ENCODE data around the gene IL18R1. TPM values are rescaled to one million over a fixed set of nuclear protein-coding genes. Genes with fewer than 3 reads are reported as not detected.

The IL18R1 gene
- total and polyA plus RNA-seq, 5 donors from 2014 or later = 6.9 to 19.9 (median 11.7) TPM

DNA sequence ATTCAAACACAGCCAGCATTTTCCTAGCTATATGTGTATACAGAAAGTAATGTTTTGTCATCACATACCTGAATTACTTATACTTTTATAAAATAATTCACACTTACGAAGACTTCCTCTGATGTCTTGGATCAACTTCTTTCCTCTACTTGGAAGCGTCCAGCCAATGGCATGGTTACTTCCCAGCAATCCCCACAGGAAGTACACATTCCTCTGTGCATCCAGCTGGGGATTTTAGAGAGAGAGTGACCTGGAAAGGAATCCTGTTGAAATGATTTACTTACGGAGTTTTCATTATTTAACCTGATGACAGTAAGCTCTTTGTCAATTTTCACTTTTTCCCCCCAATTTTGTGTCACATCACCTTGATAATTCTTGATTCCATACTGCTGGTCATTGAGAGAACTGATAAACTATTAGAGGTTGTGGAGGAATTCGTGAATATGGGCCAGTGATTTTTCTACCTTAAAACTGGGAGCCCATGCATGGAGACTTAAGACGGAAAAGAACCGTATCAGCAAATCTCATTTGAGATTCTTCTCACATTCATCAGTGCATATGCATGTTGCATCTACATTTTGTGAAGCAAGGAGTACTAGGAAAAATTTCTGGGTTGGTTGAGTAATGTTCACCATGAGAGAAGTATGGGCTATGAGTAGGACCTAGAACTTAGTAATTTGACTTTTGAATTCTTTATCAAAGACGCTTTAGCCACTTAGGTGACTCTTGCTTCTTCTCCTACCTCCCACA, 9.0 kb upstream of the IL18R1 start:
- Mint-ChIP-seq H3K36me3 (no peaks in the 10 kb centered on the region), H3K9me3 (peaks cover 0 to 2% (median 0%) of the 10 kb centered on the region in 7 donors), H3K4me1 (no peaks in the 10 kb centered on the region), H3K4me3 (no peak overlapping the region), H3K27ac (no peak overlapping the region), H3K27me3 (peaks cover 4% of the 10 kb centered on the region)
- Histone ChIP-seq H3K27me3 (ENCODE audit: control insufficient read depth, insufficient read depth, low read length) (no peaks in the 10 kb centered on the region), H3K36me3 (ENCODE audit: control insufficient read depth, insufficient read depth, low read length) (no peaks in the 10 kb centered on the region), H3K4me1 (ENCODE audit: control insufficient read depth, insufficient read depth, low read length, poor library complexity, severe bottlenecking) (no peaks in the 10 kb centered on the region), H3K27ac (ENCODE audit: insufficient read depth, low read length, poor library complexity, severe bottlenecking) (no peak overlapping the region), H3K9me3 (ENCODE audit: control insufficient read depth in 2 of 2, low read length in 2 of 2) (no peaks in the 10 kb centered on the region), H3K4me3 (ENCODE audit: low read depth, low read length) (no peak overlapping the region)
- no peak for ATAC-seq (ENCODE audit: low read depth in 2 of 2)
- DNase-seq = no peak

- Histone ChIP-seq H3K27ac (ENCODE audit: insufficient read depth, low read length, poor library complexity, severe bottlenecking) (no peak overlapping the region), H3K4me1 (ENCODE audit: control insufficient read depth, insufficient read depth, low read length, poor library complexity, severe bottlenecking) (peaks cover 3% of the 10 kb centered on the region), H3K27me3 (ENCODE audit: control insufficient read depth, insufficient read depth, low read length) (no peaks in the 10 kb centered on the region), H3K9me3 (ENCODE audit: control insufficient read depth in 2 of 2, low read length in 2 of 2) (no peaks in the 10 kb centered on the region), H3K4me3 (ENCODE audit: low read depth, low read length) (no peak overlapping the region), H3K36me3 (ENCODE audit: control insufficient read depth, insufficient read depth, low read length) (no peaks in the 10 kb centered on the region)
- H3K9me3 Mint-ChIP-seq = peaks cover 0 to 2% (median 0%) of the 10 kb centered on the region in 7 donors
- H3K27me3 Mint-ChIP-seq = peaks cover 4% of the 10 kb centered on the region
- H3K4me3 Mint-ChIP-seq = no peak overlapping the region
- H3K36me3 Mint-ChIP-seq = no peaks in the 10 kb centered on the region
- peaks cover 0 to 2% (median under 1%) of the 10 kb centered on the region in 4 donors for H3K4me1 Mint-ChIP-seq
- ATAC-seq (ENCODE audit: low read depth in 2 of 2) = no peak
- DNase-seq = peak in 1 of 3 donors; percentile 43
- no peak overlapping the region for H3K27ac Mint-ChIP-seq
These were observed 5.3 kb upstream of the IL18R1 start for GRCh38 chr2:102350137-102350793.

DNA sequence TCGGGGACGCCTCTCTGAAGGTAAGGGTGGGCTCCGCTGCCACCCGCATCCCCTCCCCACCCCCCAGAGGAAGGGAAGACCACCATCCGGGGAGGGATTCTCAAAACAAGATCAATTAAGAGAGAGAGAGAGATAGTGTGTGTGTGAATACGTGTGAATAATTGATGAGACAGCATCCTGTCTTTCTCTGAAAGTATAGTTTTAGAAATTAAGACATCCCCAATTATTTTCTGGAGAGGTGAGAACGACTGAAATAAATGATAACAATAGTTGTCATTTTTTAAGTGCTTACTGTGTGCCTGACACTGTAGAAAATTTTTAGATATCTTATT, 751 bp downstream of the IL18R1 start:
- Histone ChIP-seq H3K4me1 (ENCODE audit: control insufficient read depth, insufficient read depth, low read length, poor library complexity, severe bottlenecking) (peaks cover 48% of the 10 kb centered on the region), H3K9me3 (ENCODE audit: control insufficient read depth in 2 of 2, low read length in 2 of 2) (no peaks in the 10 kb centered on the region), H3K27me3 (ENCODE audit: control insufficient read depth, insufficient read depth, low read length) (no peaks in the 10 kb centered on the region), H3K36me3 (ENCODE audit: control insufficient read depth, insufficient read depth, low read length) (no peaks in the 10 kb centered on the region), H3K27ac (ENCODE audit: insufficient read depth, low read length, poor library complexity, severe bottlenecking) (peak overlapping the region; percentile 83), H3K4me3 (ENCODE audit: low read depth, low read length) (peak overlapping the region; percentile 92)
- Mint-ChIP-seq H3K27ac (peak overlapping the region; percentile 97 to 99 (median 98)), H3K9me3 (peaks cover 0 to 2% (median 0%) of the 10 kb centered on the region in 7 donors), H3K27me3 (no peaks in the 10 kb centered on the region), H3K36me3 (no peaks in the 10 kb centered on the region), H3K4me1 (peaks cover 23 to 54% (median 37%) of the 10 kb centered on the region in 4 donors), H3K4me3 (peak overlapping the region; percentile 98 to 100 (median 98))
- DNase-seq (no peak), ATAC-seq (ENCODE audit: low read depth in 2 of 2) (peak; percentile 7 to 10)

- H3K27me3 Mint-ChIP-seq = no peaks in the 10 kb centered on the region
- peaks cover under 1% of the 10 kb centered on the region for H3K36me3 Mint-ChIP-seq
- peaks cover 0 to 2% (median 0%) of the 10 kb centered on the region in 7 donors for H3K9me3 Mint-ChIP-seq
- H3K27ac Mint-ChIP-seq = peak overlapping the region; percentile 97 to 99 (median 98)
- Histone ChIP-seq H3K36me3 (ENCODE audit: control insufficient read depth, insufficient read depth, low read length) (no peaks in the 10 kb centered on the region), H3K27ac (ENCODE audit: insufficient read depth, low read length, poor library complexity, severe bottlenecking) (peak overlapping the region; percentile 83), H3K27me3 (ENCODE audit: control insufficient read depth, insufficient read depth, low read length) (no peaks in the 10 kb centered on the region), H3K4me1 (ENCODE audit: control insufficient read depth, insufficient read depth, low read length, poor library complexity, severe bottlenecking) (peaks cover 48% of the 10 kb centered on the region), H3K4me3 (ENCODE audit: low read depth, low read length) (peak overlapping the region; percentile 92), H3K9me3 (ENCODE audit: control insufficient read depth in 2 of 2, low read length in 2 of 2) (no peaks in the 10 kb centered on the region)
- H3K4me3 Mint-ChIP-seq = peak overlapping the region; percentile 98 to 100 (median 98)
- no peak for DNase-seq
- H3K4me1 Mint-ChIP-seq = peaks cover 23 to 58% (median 39%) of the 10 kb centered on the region in 4 donors
- no peak for ATAC-seq (ENCODE audit: low read depth in 2 of 2)
These were observed 1.1 kb downstream of the IL18R1 start for GRCh38 chr2:102356741-102357140.

- no peaks in the 10 kb centered on the region for H3K27me3 Mint-ChIP-seq
- H3K36me3 Mint-ChIP-seq = peaks cover 9% of the 10 kb centered on the region
- Histone ChIP-seq H3K4me3 (ENCODE audit: low read depth, low read length) (peak overlapping the region; percentile 85), H3K4me1 (ENCODE audit: control insufficient read depth, insufficient read depth, low read length, poor library complexity, severe bottlenecking) (peaks cover 48% of the 10 kb centered on the region), H3K9me3 (ENCODE audit: control insufficient read depth in 2 of 2, low read length in 2 of 2) (no peaks in the 10 kb centered on the region), H3K27ac (ENCODE audit: insufficient read depth, low read length, poor library complexity, severe bottlenecking) (peak overlapping the region; percentile 55), H3K36me3 (ENCODE audit: control insufficient read depth, insufficient read depth, low read length) (peaks cover 4% of the 10 kb centered on the region), H3K27me3 (ENCODE audit: control insufficient read depth, insufficient read depth, low read length) (no peaks in the 10 kb centered on the region)
- peaks cover 0 to 2% (median 0%) of the 10 kb centered on the region in 7 donors for H3K9me3 Mint-ChIP-seq
- H3K4me3 Mint-ChIP-seq = peak overlapping the region; percentile 98 to 100 (median 98)
- H3K4me1 Mint-ChIP-seq = peaks cover 23 to 61% (median 41%) of the 10 kb centered on the region in 4 donors
- peak overlapping the region; percentile 97 to 99 (median 98) for H3K27ac Mint-ChIP-seq
- ATAC-seq (ENCODE audit: low read depth in 2 of 2) (no peak), DNase-seq (no peak)
These were observed 2.3 kb downstream of the IL18R1 start for GRCh38 chr2:102357937-102358336.

DNA sequence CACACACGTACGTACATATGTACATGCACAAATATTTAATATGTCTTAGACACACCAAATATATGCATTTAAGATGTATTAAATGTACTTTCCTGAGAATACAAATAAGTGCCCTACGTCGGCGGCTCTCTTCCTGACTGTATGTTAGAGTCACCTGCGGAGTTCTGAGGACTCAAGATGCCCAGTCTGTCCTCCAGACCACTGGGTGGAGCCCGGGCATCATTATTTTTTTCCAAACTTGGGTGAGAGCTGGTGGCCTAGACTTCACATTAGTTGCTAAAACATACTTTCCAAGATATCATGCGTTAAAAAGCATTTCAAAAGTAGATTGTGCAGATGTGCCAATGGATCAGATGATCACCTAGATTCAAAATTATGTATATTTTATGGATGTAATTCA, 2.9 kb downstream of the IL18R1 start:
- no peaks in the 10 kb centered on the region for H3K27me3 ChIP-seq (ENCODE audit: control insufficient read depth, insufficient read depth, low read length)
- peak overlapping the region; percentile 55 for H3K27ac ChIP-seq (ENCODE audit: insufficient read depth, low read length, poor library complexity, severe bottlenecking)
- peaks cover 14% of the 10 kb centered on the region for H3K36me3 Mint-ChIP-seq
- H3K36me3 ChIP-seq (ENCODE audit: control insufficient read depth, insufficient read depth, low read length) = peaks cover 10% of the 10 kb centered on the region
- peak overlapping the region; percentile 85 for H3K4me3 ChIP-seq (ENCODE audit: low read depth, low read length)
- peaks cover 48% of the 10 kb centered on the region for H3K4me1 ChIP-seq (ENCODE audit: control insufficient read depth, insufficient read depth, low read length, poor library complexity, severe bottlenecking)
- peak overlapping the region; percentile 98 to 100 (median 98) for H3K4me3 Mint-ChIP-seq
- H3K27me3 Mint-ChIP-seq = no peaks in the 10 kb centered on the region
- peaks cover 0 to 2% (median 0%) of the 10 kb centered on the region in 7 donors for H3K9me3 Mint-ChIP-seq
- H3K9me3 ChIP-seq (ENCODE audit: control insufficient read depth in 2 of 2, low read length in 2 of 2) = no peaks in the 10 kb centered on the region
- H3K4me1 Mint-ChIP-seq = peaks cover 23 to 67% (median 41%) of the 10 kb centered on the region in 4 donors
- ATAC-seq (ENCODE audit: low read depth in 2 of 2) (no peak), DNase-seq (no peak)
- peak overlapping the region in 2 of 3 donors; percentile 97 to 99 for H3K27ac Mint-ChIP-seq

DNA sequence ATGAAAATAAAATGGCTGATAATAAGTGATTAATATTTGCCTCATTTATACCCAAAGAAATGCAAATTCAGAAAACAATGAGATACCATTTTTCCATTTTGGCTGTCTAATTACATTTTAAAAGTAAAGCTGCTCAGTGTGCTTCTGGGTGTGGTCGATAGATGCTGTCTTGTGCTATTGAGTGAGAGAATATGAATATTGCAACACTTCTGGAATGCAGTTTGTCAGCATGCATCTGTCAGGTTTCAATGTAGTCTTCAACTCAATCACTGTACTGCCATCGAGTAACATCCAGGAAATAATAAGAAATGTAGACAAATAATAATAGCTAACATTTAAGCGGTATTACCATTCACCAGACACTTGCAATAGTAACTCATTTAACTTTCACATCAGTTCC, 3.9 kb downstream of the IL18R1 start:
- H3K27me3 Mint-ChIP-seq = no peaks in the 10 kb centered on the region
- peak overlapping the region; percentile 19 to 99 (median 80) for H3K4me3 Mint-ChIP-seq
- peaks cover 0 to 3% (median 0%) of the 10 kb centered on the region in 7 donors for H3K9me3 Mint-ChIP-seq
- no peaks in the 10 kb centered on the region for H3K9me3 ChIP-seq (ENCODE audit: control insufficient read depth in 2 of 2, low read length in 2 of 2)
- H3K36me3 ChIP-seq (ENCODE audit: control insufficient read depth, insufficient read depth, low read length) = peaks cover 20% of the 10 kb centered on the region
- DNase-seq (no peak), ATAC-seq (ENCODE audit: low read depth in 2 of 2) (no peak)
- peaks cover 23 to 68% (median 41%) of the 10 kb centered on the region in 4 donors for H3K4me1 Mint-ChIP-seq
- peaks cover 23% of the 10 kb centered on the region for H3K36me3 Mint-ChIP-seq
- H3K27ac ChIP-seq (ENCODE audit: insufficient read depth, low read length, poor library complexity, severe bottlenecking) = peak overlapping the region; percentile 55
- no peaks in the 10 kb centered on the region for H3K27me3 ChIP-seq (ENCODE audit: control insufficient read depth, insufficient read depth, low read length)
- peaks cover 48% of the 10 kb centered on the region for H3K4me1 ChIP-seq (ENCODE audit: control insufficient read depth, insufficient read depth, low read length, poor library complexity, severe bottlenecking)
- H3K4me3 ChIP-seq (ENCODE audit: low read depth, low read length) = peak overlapping the region; percentile 85
- H3K27ac Mint-ChIP-seq = peak overlapping the region; percentile 61 to 97 (median 79)
